NOMO-1 treated with dmso at 0.1 percent for 144 hours (cell line): ENCODE data around the gene CCN5.

Experiments
- DNase-seq: peaks from one replicate; lab custom pipeline; 2025; ENCODE audit not compliant: unreplicated experiment; lab: John Stamatoyannopoulos, UW

The CCN5 gene

DNA sequence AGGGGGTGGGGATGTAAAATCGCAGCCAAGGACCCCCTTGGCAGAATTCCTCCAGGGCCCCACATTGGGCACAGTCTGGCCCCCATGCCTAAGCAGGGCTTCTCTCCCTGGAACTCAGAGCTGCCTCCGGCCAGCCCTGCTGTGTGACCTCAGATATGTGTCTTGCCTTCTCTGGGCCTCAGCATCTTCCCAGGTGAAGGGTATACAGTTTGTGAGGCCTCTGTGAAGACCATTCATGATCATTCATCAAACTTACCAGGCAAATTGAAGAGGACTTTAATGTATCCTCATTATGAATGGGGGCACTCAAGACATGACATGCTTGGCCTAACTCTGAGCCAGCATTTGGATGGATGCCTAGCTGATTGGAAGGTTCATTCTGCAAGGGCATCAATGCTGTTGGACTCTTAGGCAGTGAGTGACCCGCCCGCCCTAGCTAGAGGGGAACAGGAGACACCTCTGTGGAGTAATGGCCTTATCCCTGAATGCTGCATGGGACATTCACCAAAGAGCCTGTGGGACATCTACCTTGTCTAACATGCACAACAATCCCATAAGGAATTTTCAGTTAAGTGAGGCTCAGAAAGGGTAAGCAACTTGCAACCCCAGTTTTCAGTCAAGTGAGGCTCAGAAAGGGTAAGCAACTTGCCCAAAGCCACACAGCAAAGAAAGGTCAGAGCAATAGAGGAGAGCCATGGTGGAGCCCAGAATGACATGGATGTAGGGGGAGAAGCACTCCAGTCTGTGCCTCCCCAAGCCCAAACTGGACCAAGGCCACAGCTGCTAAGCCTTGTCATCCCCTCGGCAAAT, 535 bp downstream of the CCN5 start:
- no peak for DNase-seq

DNA sequence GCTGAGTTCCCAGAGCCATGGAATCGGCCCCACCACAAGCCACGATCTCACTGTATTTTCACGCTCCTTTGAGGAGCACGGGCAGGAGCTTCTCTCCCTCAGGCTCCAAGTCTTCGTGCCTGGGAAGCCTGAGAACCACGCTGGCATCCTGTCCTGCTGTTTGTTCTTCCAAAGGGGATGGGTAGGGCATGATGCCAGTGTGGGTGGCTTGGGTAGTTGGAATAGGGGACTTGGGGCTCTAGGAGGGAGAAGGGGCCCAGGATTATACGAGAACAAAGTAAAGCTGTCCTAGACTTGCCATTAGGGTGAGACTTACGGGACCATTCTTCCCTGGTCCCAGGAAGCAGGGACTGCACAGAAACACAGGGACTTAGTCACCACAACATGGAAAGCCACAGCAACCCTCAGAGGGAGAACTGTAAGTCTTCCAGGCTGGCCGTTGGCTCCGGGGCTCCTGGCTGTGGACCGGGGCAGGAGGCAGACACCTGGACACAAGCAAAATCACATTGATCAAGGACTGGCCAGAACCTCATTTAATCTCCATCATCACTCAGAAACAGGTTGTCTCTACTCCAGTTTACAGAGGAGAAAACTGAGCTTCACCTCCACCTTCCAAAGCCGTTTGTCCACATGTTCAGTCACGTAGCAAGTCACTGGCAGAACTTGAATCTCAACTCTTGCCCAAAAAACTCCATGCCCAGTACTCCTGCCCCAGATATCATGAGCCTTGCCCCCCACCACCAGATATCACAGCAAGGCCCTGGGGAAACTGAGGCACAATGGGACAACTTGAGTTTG, 1.3 kb downstream of the CCN5 start:
- no peak for DNase-seq

GRCh38 chr20:44717986-44718385, 2.8 kb downstream of the CCN5 start:
- no peak for DNase-seq

GRCh38 chr20:44719841-44720240, 4.7 kb downstream of the CCN5 start:
- no peak for DNase-seq

DNA sequence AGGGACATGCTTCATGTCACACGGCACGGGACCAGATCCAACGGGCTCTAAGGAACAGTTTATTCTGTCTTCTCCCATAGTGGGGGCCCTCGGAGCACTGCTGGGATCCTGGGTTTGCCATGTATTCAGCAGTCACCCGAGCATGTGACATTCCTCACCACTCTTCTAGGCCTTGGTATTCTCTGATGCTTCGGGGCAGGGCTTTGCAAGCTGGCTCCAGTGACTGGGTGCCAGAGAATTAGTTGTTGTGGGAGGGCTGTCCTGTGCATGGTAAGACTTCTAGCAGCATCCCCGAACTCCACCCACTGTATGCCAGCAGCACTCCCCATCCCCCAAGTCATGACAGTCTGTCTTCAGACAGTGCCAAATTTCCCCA, 5.4 kb downstream of the CCN5 start:
- no peak for DNase-seq

GRCh38 chr20:44720997-44721784, 6.0 kb downstream of the CCN5 start:
- DNase-seq, result no peak

GRCh38 chr20:44721785-44722054, 6.6 kb downstream of the CCN5 start:
- no peak for DNase-seq

- no peak for DNase-seq
These were observed 7.8 kb downstream of the CCN5 start for GRCh38 chr20:44722990-44723389.

- DNase-seq, result no peak
These were observed 8.2 kb downstream of the CCN5 start for GRCh38 chr20:44723391-44723790.

DNA sequence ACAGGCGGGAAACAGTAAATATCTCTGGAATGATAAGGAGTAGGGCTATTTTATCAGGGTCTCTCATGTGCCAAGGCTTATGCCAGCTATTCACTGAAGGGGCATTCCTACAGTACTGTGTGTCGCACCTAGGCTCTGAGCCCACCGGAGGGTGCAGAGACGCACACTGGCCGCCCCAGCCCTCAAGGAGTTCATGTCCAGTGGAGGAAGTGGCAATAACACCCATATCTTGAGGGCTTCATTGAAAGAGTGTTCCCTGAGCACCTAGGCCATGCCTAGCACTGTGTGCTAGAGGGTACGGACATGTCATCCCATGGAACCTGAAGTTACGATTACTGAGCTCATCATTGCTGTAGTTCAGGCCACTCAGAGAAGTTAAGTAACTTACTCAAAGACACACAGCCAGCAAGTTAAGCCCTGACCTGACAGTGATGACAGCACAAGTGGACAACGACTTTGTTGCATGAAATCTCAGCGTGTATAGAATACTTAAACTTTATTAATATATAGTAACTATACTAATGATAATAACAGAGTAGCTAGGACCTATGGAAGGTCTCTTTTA, 8.7 kb downstream of the CCN5 start:
- DNase-seq, result no peak

- no peak for DNase-seq
These were observed 9.4 kb downstream of the CCN5 start for GRCh38 chr20:44724423-44725091.

DNA sequence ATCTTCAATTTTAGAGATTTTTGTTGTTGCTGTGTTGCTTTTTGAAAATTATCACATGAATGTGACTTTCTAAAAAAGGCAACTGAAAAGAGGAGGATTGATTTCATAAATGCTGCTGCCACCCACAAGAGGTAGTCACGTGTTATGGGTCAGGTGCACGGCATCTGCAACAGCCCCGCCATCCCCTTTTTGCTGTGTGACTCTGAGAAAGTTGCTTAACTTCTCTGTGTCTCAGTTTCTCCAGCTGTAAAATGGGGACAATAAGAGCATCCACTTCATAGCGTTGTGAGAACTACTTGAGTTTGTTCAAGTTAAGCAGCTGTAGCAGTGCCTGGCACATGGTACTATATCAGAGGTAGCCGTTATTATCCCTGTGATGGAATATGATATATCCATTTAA, 10.7 kb downstream of the CCN5 start:
- no peak for DNase-seq

- no peak for DNase-seq
These were observed 11.9 kb downstream of the CCN5 start for GRCh38 chr20:44727039-44727438.

GRCh38 chr20:44727651-44728050, 12.5 kb downstream of the CCN5 start:
- no peak for DNase-seq

DNA sequence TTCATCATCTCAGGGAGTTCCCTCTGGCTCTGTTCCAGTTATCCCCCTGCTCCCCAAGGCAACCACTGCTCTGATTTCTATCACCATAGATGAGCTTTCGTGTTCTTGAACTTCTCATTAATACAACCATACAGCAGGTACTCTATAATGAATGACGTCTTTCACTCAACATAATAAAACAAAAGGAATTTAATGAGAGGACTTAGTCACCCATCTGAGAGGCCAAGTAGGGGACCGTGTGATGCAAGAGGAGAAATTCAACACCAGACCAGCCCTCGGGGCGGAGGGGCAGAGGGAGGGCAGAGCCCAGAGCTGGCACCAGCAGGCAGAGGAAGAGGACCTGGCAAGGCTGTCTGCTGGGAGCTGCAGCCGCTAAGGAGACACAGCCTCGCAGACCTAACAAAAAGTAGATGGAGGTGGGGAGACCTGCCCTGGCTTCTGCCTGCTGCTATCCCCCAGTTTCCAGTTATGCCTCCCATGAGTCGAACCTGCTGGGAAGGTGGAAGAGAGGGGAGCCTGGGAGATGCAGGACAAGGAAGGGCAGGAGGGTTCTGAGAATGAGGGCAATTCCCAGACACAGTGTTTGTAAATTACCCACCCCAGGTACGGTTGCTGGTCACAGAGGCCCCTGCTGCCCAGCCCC, 13.8 kb downstream of the CCN5 start:
- DNase-seq, result peak; percentile 68

DNA sequence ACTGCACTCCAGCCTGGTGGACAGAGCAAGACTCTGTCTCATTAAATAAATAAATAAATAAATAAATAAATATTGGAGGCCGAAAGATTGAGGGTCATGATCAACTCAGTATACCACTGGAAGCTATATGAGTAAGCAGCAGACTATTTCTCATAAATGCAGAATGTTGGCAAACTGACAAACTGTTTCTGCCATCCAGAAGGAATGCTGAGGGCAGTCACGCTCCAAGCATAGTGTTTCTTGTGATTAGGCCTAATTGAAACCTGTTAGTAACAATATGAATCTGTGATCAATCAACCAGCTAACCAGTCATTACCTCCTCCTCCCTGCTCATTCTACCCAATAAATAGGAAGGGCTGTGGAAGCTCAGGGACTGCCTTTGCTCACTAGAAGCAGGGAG, 15.3 kb downstream of the CCN5 start:
- DNase-seq, result no peak

GRCh38 chr20:44731657-44732056, 16.5 kb downstream of the CCN5 start:
- no peak for DNase-seq

GRCh38 chr20:44732327-44732726, 17.2 kb downstream of the CCN5 start:
- DNase-seq, result no peak

DNA sequence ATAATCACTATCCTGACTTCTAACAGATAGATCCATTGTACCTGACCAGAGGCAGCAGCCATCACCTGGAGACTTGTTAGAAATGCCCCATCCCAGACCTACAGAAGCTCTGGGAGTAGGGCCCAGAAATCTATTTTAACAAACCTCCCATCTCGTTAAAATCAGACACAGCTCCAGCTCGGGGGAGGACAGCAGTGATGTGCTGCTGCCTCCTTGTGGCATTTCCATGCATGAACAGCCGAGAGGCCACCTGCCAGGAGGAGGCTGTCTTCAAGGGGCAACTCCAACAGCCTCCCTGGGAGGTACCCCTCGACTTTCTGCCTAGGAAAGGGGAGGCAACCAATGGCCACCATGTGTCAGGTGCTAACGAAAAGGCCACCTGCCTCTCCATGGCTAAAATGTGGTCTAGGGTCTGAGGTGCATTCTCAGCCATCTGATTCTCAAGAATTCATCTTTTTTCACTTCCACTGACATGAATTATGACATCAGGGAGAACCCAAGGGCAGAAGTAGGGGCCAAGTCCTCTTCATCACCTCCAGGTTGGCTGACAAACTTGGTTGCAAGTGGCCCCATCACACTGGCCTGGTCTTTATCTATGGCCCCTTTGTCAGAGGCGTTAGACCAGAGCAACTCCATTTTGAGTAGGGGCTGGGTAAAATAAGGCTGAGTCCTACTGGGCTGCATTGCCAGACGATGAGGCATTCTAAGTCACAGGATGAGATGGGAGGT, 18.3 kb downstream of the CCN5 start:
- peak; percentile 8 for DNase-seq

DNA sequence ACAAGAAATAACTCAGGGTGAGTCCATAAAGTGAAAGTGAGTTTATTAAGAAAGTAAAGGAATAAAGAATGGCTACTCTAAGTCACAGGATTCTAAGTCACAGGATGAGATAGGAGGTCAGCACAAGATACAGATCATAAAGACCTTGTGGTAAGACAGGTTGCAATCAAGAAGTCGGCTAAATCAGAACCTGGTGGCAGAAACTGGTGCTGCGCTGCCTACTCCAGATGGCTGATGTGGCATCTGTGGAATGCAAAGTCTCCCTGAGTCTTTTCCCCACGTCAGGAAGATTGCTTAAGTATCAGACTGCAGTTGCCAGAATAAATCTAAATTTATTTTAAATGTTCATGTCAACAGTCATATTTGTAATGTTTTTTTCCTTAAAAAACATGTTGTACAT, 19.8 kb downstream of the CCN5 start:
- DNase-seq, result no peak
